ENCODE results near the gene ZSCAN4. TPM values are rescaled to one million over a fixed set of nuclear protein-coding genes. Genes with fewer than 3 reads are reported as not detected.

Gene ZSCAN4
- polyA plus RNA-seq (2013, experiment 1 of 2) = not detected
- not detected for polyA plus RNA-seq (2013, experiment 2 of 2)

DNA sequence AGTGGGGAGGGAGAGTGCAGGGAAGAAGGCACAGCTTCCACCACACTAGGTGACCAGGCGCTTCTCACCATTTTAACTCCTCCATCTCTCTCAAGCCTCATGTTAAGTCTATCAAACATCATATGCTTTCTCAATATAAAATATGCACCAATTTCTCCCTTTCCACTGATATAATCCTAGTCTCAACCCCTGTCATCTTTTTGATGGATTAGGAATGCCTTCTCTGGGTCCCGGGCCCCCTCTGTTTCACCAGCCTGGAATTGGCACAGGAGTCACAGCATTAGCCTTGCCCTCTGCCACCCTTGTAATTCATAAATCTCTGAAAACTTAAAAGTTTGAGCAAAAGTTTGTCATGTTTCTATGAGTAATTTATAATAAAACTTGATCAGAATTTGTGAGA is at the start of gene ZSCAN4:
Gene ZSCAN4, plus strand, starts transcription at position 301 of the 400 bp plus-strand sequence. CDS start 7,211 bp downstream, outside the sequence.
- no peak within 1 kb of the TSS for H3K14ac ChIP-seq (ENCODE audit: low read length in 2 of 2)
- H2BK15ac ChIP-seq (ENCODE audit: low read depth, poor library complexity, severe bottlenecking) = no peak within 1 kb of the TSS
- H3K18ac ChIP-seq (ENCODE audit: low read depth in 1 of 2, low read length in 2 of 2) = no peak within 1 kb of the TSS
- no peak within 1 kb of the TSS for H2BK120ac ChIP-seq (ENCODE audit: low read depth, low read length)
- no peaks in the 10 kb centered on the region for H3K36me3 ChIP-seq (ENCODE audit: control insufficient read depth in 1 of 2, insufficient read depth in 2 of 2, low read depth in 1 of 2, low read length in 2 of 2)
- H3K4ac ChIP-seq (ENCODE audit: low read depth in 1 of 2, low read length in 2 of 2) = no peak within 1 kb of the TSS
- H3K9ac ChIP-seq (ENCODE audit: low read length) = no peak within 1 kb of the TSS
- no peak within 1 kb of the TSS for H2AFZ ChIP-seq (ENCODE audit: low read depth, low read length)
- H4K8ac ChIP-seq (ENCODE audit: low read length) = no peak within 1 kb of the TSS
- WGBS = 95% methylated on average over 2 of the region's 2 CpGs
- H2BK12ac ChIP-seq (ENCODE audit: low read length in 2 of 2) = no peak within 1 kb of the TSS
- no peaks in the 10 kb centered on the region for H3K9me3 ChIP-seq (ENCODE audit: control insufficient read depth, low read length)
- H3K4me2 ChIP-seq (ENCODE audit: low read length, poor library complexity, severe bottlenecking) = no peak within 1 kb of the TSS
- H3K27ac ChIP-seq (ENCODE audit: low read length, poor library complexity, severe bottlenecking) = no peak within 1 kb of the TSS
- H3K27me3 ChIP-seq (ENCODE audit: control insufficient read depth in 1 of 2, insufficient read depth in 1 of 2, low read length in 2 of 2) = no peaks in the 10 kb centered on the region
- no peak within 1 kb of the TSS for H2BK5ac ChIP-seq (ENCODE audit: low read depth, low read length, poor library complexity, severe bottlenecking)
- H3K23ac ChIP-seq (ENCODE audit: low read length in 2 of 2) = no peak within 1 kb of the TSS
- no peak within 1 kb of the TSS for H4K91ac ChIP-seq (ENCODE audit: low read length)
- H3K4me1 ChIP-seq (ENCODE audit: control insufficient read depth, insufficient read depth, low read depth, low read length) = peaks cover 8% of the 10 kb centered on the region
- no peak for DNase-seq
- H3K79me1 ChIP-seq (replicated peaks; ENCODE audit: low read length, poor library complexity, severe bottlenecking) = no peaks in the 10 kb centered on the region
- H3K4me3 ChIP-seq (ENCODE audit: insufficient read depth in 1 of 2, low read depth in 1 of 2, low read length in 2 of 2) = no peak within 1 kb of the TSS
- H2AK5ac ChIP-seq (ENCODE audit: low read length, severe bottlenecking) = no peak within 1 kb of the TSS

GRCh38 chr19:57620673-57621348 is 47.9 kb upstream of the ZSCAN4 start:
- peaks cover 54% of the 10 kb centered on the region for H3K79me1 ChIP-seq (replicated peaks; ENCODE audit: low read length, poor library complexity, severe bottlenecking)
- H3K4me1 ChIP-seq (ENCODE audit: control insufficient read depth, insufficient read depth, low read depth, low read length) = no peaks in the 10 kb centered on the region
- no peak overlapping the region for H2BK120ac ChIP-seq (ENCODE audit: low read depth, low read length)
- H3K27me3 ChIP-seq (ENCODE audit: control insufficient read depth in 1 of 2, insufficient read depth in 1 of 2, low read length in 2 of 2) = no peaks in the 10 kb centered on the region
- H3K4ac ChIP-seq (ENCODE audit: low read depth in 1 of 2, low read length in 2 of 2) = no peak overlapping the region
- H3K23ac ChIP-seq (ENCODE audit: low read length in 2 of 2) = no peak overlapping the region
- WGBS = 100% methylated on average over 8 of the region's 10 CpGs
- H3K9me3 ChIP-seq (ENCODE audit: control insufficient read depth, low read length) = peaks cover 100% of the 10 kb centered on the region
- no peak overlapping the region for H3K4me2 ChIP-seq (ENCODE audit: low read length, poor library complexity, severe bottlenecking)
- H2AK5ac ChIP-seq (ENCODE audit: low read length, severe bottlenecking) = no peak overlapping the region
- H2BK15ac ChIP-seq (ENCODE audit: low read depth, poor library complexity, severe bottlenecking) = no peak overlapping the region
- no peak for DNase-seq
- H4K91ac ChIP-seq (ENCODE audit: low read length) = no peak overlapping the region
- H2AFZ ChIP-seq (ENCODE audit: low read depth, low read length) = no peak overlapping the region
- H3K14ac ChIP-seq (ENCODE audit: low read length in 2 of 2) = no peak overlapping the region
- peak overlapping the region in 1 of 2 experiments; percentile 70 for H3K4me3 ChIP-seq (ENCODE audit: insufficient read depth in 1 of 2, low read depth in 1 of 2, low read length in 2 of 2)
- no peak overlapping the region for H3K27ac ChIP-seq (ENCODE audit: low read length, poor library complexity, severe bottlenecking)
- H2BK12ac ChIP-seq (ENCODE audit: low read length in 2 of 2) = no peak overlapping the region
- H3K36me3 ChIP-seq (ENCODE audit: control insufficient read depth in 1 of 2, insufficient read depth in 2 of 2, low read depth in 1 of 2, low read length in 2 of 2) = peaks cover 70 to 96% of the 10 kb centered on the region in 2 experiments
- no peak overlapping the region for H3K18ac ChIP-seq (ENCODE audit: low read depth in 1 of 2, low read length in 2 of 2)
- H2BK5ac ChIP-seq (ENCODE audit: low read depth, low read length, poor library complexity, severe bottlenecking) = no peak overlapping the region
- no peak overlapping the region for H4K8ac ChIP-seq (ENCODE audit: low read length)
- no peak overlapping the region for H3K9ac ChIP-seq (ENCODE audit: low read length)

GRCh38 chr19:57623091-57623490 is 45.6 kb upstream of the ZSCAN4 start:
- no peak overlapping the region for H2BK5ac ChIP-seq (ENCODE audit: low read depth, low read length, poor library complexity, severe bottlenecking)

GRCh38 chr19:57632987-57633831 is 35.5 kb upstream of the ZSCAN4 start, which contains the start of gene ZNF211:
ZNF211 (plus strand) TSS chr19:57633168; CDS start chr19:57633347, 179 bp downstream.
- Histone ChIP-seq H3K27ac (ENCODE audit: low read length, poor library complexity, severe bottlenecking) (no peak within 1 kb of the TSS), H3K79me1 (replicated peaks; ENCODE audit: low read length, poor library complexity, severe bottlenecking) (peaks cover 20% of the 10 kb centered on the region), H3K4me2 (ENCODE audit: low read length, poor library complexity, severe bottlenecking) (peak within 1 kb of the TSS; percentile 72), H3K18ac (ENCODE audit: low read depth in 1 of 2, low read length in 2 of 2) (peak within 1 kb of the TSS; percentile 77 to 88), H3K4me1 (ENCODE audit: control insufficient read depth, insufficient read depth, low read depth, low read length) (peaks cover 2% of the 10 kb centered on the region), H4K91ac (ENCODE audit: low read length) (peak within 1 kb of the TSS; percentile 59), H4K8ac (ENCODE audit: low read length) (peak within 1 kb of the TSS; percentile 87), H3K14ac (ENCODE audit: low read length in 2 of 2) (peak within 1 kb of the TSS in 1 of 2 experiments; percentile 73), H2BK5ac (ENCODE audit: low read depth, low read length, poor library complexity, severe bottlenecking) (no peak within 1 kb of the TSS), H3K9me3 (ENCODE audit: control insufficient read depth, low read length) (peaks cover 41% of the 10 kb centered on the region), H3K4ac (ENCODE audit: low read depth in 1 of 2, low read length in 2 of 2) (peak within 1 kb of the TSS; percentile 44 to 62), H2AK5ac (ENCODE audit: low read length, severe bottlenecking) (no peak within 1 kb of the TSS), H2BK15ac (ENCODE audit: low read depth, poor library complexity, severe bottlenecking) (peak within 1 kb of the TSS; percentile 57), H2BK120ac (ENCODE audit: low read depth, low read length) (peak within 1 kb of the TSS; percentile 6), H3K9ac (ENCODE audit: low read length) (peak within 1 kb of the TSS; percentile 91), H3K36me3 (ENCODE audit: control insufficient read depth in 1 of 2, insufficient read depth in 2 of 2, low read depth in 1 of 2, low read length in 2 of 2) (peaks cover 9 to 45% of the 10 kb centered on the region in 2 experiments), H2BK12ac (ENCODE audit: low read length in 2 of 2) (no peak within 1 kb of the TSS), H3K4me3 (ENCODE audit: insufficient read depth in 1 of 2, low read depth in 1 of 2, low read length in 2 of 2) (peak within 1 kb of the TSS; percentile 87 to 96), H3K27me3 (ENCODE audit: control insufficient read depth in 1 of 2, insufficient read depth in 1 of 2, low read length in 2 of 2) (no peaks in the 10 kb centered on the region), H3K23ac (ENCODE audit: low read length in 2 of 2) (no peak within 1 kb of the TSS), H2AFZ (ENCODE audit: low read depth, low read length) (peak within 1 kb of the TSS; percentile 87)
- 2% methylated on average over 59 of the region's 59 CpGs for WGBS
- DNase-seq = peak; percentile 95

More at GRCh38 chr19:57623091-57623490, 45.6 kb upstream of the ZSCAN4 start:
- no peak overlapping the region for H3K14ac ChIP-seq (ENCODE audit: low read length in 2 of 2)
- no peak overlapping the region for H3K18ac ChIP-seq (ENCODE audit: low read depth in 1 of 2, low read length in 2 of 2)
- no peak overlapping the region for H2BK12ac ChIP-seq (ENCODE audit: low read length in 2 of 2)
- peaks cover 93% of the 10 kb centered on the region for H3K9me3 ChIP-seq (ENCODE audit: control insufficient read depth, low read length)
- H3K23ac ChIP-seq (ENCODE audit: low read length in 2 of 2) = no peak overlapping the region
- no peaks in the 10 kb centered on the region for H3K27me3 ChIP-seq (ENCODE audit: control insufficient read depth in 1 of 2, insufficient read depth in 1 of 2, low read length in 2 of 2)
- no peak overlapping the region for H4K91ac ChIP-seq (ENCODE audit: low read length)
- H2BK15ac ChIP-seq (ENCODE audit: low read depth, poor library complexity, severe bottlenecking) = no peak overlapping the region
- H2AK5ac ChIP-seq (ENCODE audit: low read length, severe bottlenecking) = no peak overlapping the region
- no peak overlapping the region for H2AFZ ChIP-seq (ENCODE audit: low read depth, low read length)
- H4K8ac ChIP-seq (ENCODE audit: low read length) = no peak overlapping the region
- no peak overlapping the region for H3K9ac ChIP-seq (ENCODE audit: low read length)
- peak overlapping the region in 1 of 2 experiments; percentile 70 for H3K4me3 ChIP-seq (ENCODE audit: insufficient read depth in 1 of 2, low read depth in 1 of 2, low read length in 2 of 2)
- no peaks in the 10 kb centered on the region for H3K4me1 ChIP-seq (ENCODE audit: control insufficient read depth, insufficient read depth, low read depth, low read length)
- no peak overlapping the region for H3K27ac ChIP-seq (ENCODE audit: low read length, poor library complexity, severe bottlenecking)
- H3K4ac ChIP-seq (ENCODE audit: low read depth in 1 of 2, low read length in 2 of 2) = no peak overlapping the region
- H3K79me1 ChIP-seq (replicated peaks; ENCODE audit: low read length, poor library complexity, severe bottlenecking) = peaks cover 49% of the 10 kb centered on the region
- H3K36me3 ChIP-seq (ENCODE audit: control insufficient read depth in 1 of 2, insufficient read depth in 2 of 2, low read depth in 1 of 2, low read length in 2 of 2) = peaks cover 50 to 73% of the 10 kb centered on the region in 2 experiments
- no peak overlapping the region for H3K4me2 ChIP-seq (ENCODE audit: low read length, poor library complexity, severe bottlenecking)
- H2BK120ac ChIP-seq (ENCODE audit: low read depth, low read length) = no peak overlapping the region
- no peak for DNase-seq
